Mesenchymal stem cell (in vitro differentiated cells and primary cell): ENCODE data around the gene SYNM.

ENCODE experiments used
- DNase-seq: peaks from one replicate; pipeline ENCODE4 v3.0.0-alpha.2; 2013
- H2AFZ ChIP-seq: one replicate; pipeline ENCODE4 v1.6.1; 2013; ENCODE audit warnings: low read depth, mild to moderate bottlenecking, control low read depth, inconsistent platforms, low read length, moderate library complexity
- H2AK5ac ChIP-seq: 2 replicates; pipeline ENCODE4 v1.6.1; 2013; ENCODE audit warnings: low read length, moderate library complexity, mild to moderate bottlenecking, inconsistent platforms; ENCODE audit not compliant: severe bottlenecking
- H2BK120ac ChIP-seq: one replicate; pipeline ENCODE4 v1.6.1; 2013; ENCODE audit warnings: low read depth, mild to moderate bottlenecking, inconsistent platforms, low read length, moderate library complexity
- H2BK12ac ChIP-seq, 2 experiments: one replicate each; pipeline ENCODE4 v1.6.1; 2013; ENCODE audit warnings: inconsistent platforms in 2 of 2, low read length in 2 of 2, mild to moderate bottlenecking in 2 of 2, moderate library complexity in 2 of 2, control low read depth in 1 of 2
- H2BK15ac ChIP-seq: one replicate; pipeline ENCODE4 v1.6.1; 2013; ENCODE audit warnings: mild to moderate bottlenecking, low read depth, inconsistent platforms; ENCODE audit not compliant: poor library complexity, severe bottlenecking
- H2BK5ac ChIP-seq: 2 replicates; pipeline ENCODE4 v1.6.1; 2013; ENCODE audit warnings: low read depth, mild to moderate bottlenecking, low read length, control low read depth, inconsistent platforms; ENCODE audit not compliant: poor library complexity, severe bottlenecking
- H3K14ac ChIP-seq, 2 experiments: one replicate each; pipeline ENCODE4 v1.6.1; 2013; ENCODE audit warnings: inconsistent platforms in 2 of 2, low read length in 2 of 2, control low read depth in 1 of 2, mild to moderate bottlenecking in 1 of 2, moderate library complexity in 1 of 2
- H3K18ac ChIP-seq, 2 experiments: one replicate each; pipeline ENCODE4 v1.6.1; 2013; ENCODE audit warnings: inconsistent platforms in 2 of 2, low read length in 2 of 2, control low read depth in 1 of 2, low read depth in 1 of 2, mild to moderate bottlenecking in 1 of 2
- H3K23ac ChIP-seq, 2 experiments: one replicate each; pipeline ENCODE4 v1.6.1; 2013; ENCODE audit warnings: inconsistent platforms in 2 of 2, low read length in 2 of 2, mild to moderate bottlenecking in 2 of 2, moderate library complexity in 2 of 2, control low read depth in 1 of 2
- H3K27ac ChIP-seq: 2 replicates; pipeline ENCODE4 v1.5.1; 2013; ENCODE audit warnings: mild to moderate bottlenecking, moderate library complexity, low read length, control low read depth, inconsistent platforms; ENCODE audit not compliant: poor library complexity, severe bottlenecking
- H3K27me3 ChIP-seq, 2 experiments: 2 replicates each; pipeline versions ENCODE4 v1.6.1 to v1.7.0; 2013; ENCODE audit warnings: low read length in 2 of 2, mild to moderate bottlenecking in 2 of 2, moderate library complexity in 2 of 2, control low read depth in 1 of 2, inconsistent platforms in 1 of 2; ENCODE audit not compliant: control insufficient read depth in 1 of 2, insufficient read depth in 1 of 2
- H3K36me3 ChIP-seq, 2 experiments: 2 replicates each; pipeline versions ENCODE4 v1.6.1 to v1.7.0; 2013; ENCODE audit warnings: low read length in 2 of 2, control low read depth in 1 of 2, inconsistent platforms in 1 of 2, low read depth in 1 of 2, mild to moderate bottlenecking in 1 of 2; ENCODE audit not compliant: insufficient read depth in 2 of 2, control insufficient read depth in 1 of 2
- H3K4ac ChIP-seq, 2 experiments: one replicate each; pipeline ENCODE4 v1.6.1; 2013; ENCODE audit warnings: inconsistent platforms in 2 of 2, low read length in 2 of 2, mild to moderate bottlenecking in 2 of 2, moderate library complexity in 2 of 2, control low read depth in 1 of 2, low read depth in 1 of 2
- H3K4me1 ChIP-seq: 2 replicates; pipeline ENCODE4 v1.6.1; 2013; ENCODE audit warnings: low read depth, low read length, control low read depth; ENCODE audit not compliant: control insufficient read depth, insufficient read depth
- H3K4me2 ChIP-seq: 2 replicates; pipeline ENCODE4 v1.6.1; 2013; ENCODE audit warnings: low read length, mild to moderate bottlenecking, inconsistent platforms; ENCODE audit not compliant: poor library complexity, severe bottlenecking
- H3K4me3 ChIP-seq, 2 experiments: 2 replicates each; pipeline versions ENCODE4 v1.5.1 to v1.7.0; 2013; ENCODE audit warnings: low read length in 2 of 2, mild to moderate bottlenecking in 2 of 2, control low read depth in 1 of 2, low read depth in 1 of 2; ENCODE audit not compliant: insufficient read depth in 1 of 2
- H3K79me1 ChIP-seq: replicated peaks from 2 replicates; pipeline ENCODE4 v1.6.1; 2013; ENCODE audit warnings: mild to moderate bottlenecking, control low read depth, low read length, inconsistent platforms; ENCODE audit not compliant: poor library complexity, severe bottlenecking
- H3K9ac ChIP-seq: 2 replicates; pipeline ENCODE4 v1.7.0; 2013; ENCODE audit warnings: mild to moderate bottlenecking, low read length, moderate library complexity
- H3K9me3 ChIP-seq: 2 replicates; pipeline ENCODE4 v1.7.0; 2013; ENCODE audit warnings: mild to moderate bottlenecking, low read length; ENCODE audit not compliant: control insufficient read depth
- H4K8ac ChIP-seq: one replicate; pipeline ENCODE4 v1.6.1; 2013; ENCODE audit warnings: inconsistent platforms, mild to moderate bottlenecking, low read length, moderate library complexity
- H4K91ac ChIP-seq: one replicate; pipeline ENCODE4 v1.6.1; 2013; ENCODE audit warnings: mild to moderate bottlenecking, low read length, inconsistent platforms
- WGBS: methylation state at CpG from one replicate; pipeline ENCODE4 v1.1.7; 2013; ENCODE audit warnings: mixed read lengths; 5-methylcytosine and 5-hydroxymethylcytosine counted together

The SYNM gene

DNA sequence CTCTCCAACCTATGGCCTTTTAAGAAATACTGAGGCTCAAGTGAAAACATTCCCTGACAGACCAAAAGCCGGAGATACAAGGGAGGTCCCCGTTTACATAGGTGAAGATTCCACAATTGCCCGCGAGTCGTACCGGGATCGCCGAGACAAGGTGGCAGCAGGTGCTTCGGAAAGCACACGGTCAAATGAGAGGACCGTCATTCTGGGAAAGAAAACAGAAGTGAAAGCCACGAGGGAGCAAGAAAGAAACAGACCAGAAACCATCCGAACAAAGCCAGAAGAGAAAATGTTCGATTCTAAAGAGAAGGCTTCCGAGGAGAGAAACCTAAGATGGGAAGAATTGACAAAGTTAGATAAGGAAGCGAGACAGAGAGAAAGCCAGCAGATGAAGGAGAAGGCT lies 24.8 kb downstream of the SYNM start:
- 99% methylated on average over 16 of the region's 16 CpGs for WGBS
- H3K4me3 ChIP-seq, result no peak overlapping the region
- H2BK5ac ChIP-seq, result peak overlapping the region; percentile 47
- no peak overlapping the region for H3K14ac ChIP-seq
- no peak overlapping the region for H3K27ac ChIP-seq
- no peak overlapping the region for H3K9ac ChIP-seq
- H3K9me3 ChIP-seq, result no peaks in the 10 kb centered on the region
- H2AK5ac ChIP-seq, result no peak overlapping the region
- H3K4me2 ChIP-seq, result no peak overlapping the region
- no peak overlapping the region for H2AFZ ChIP-seq
- H3K4me1 ChIP-seq, result peaks cover 29% of the 10 kb centered on the region
- no peaks in the 10 kb centered on the region for H3K27me3 ChIP-seq
- no peak overlapping the region for H4K8ac ChIP-seq
- no peak for DNase-seq
- no peak overlapping the region for H3K18ac ChIP-seq
- H3K79me1 ChIP-seq, result peaks cover 3% of the 10 kb centered on the region
- H2BK15ac ChIP-seq, result no peak overlapping the region
- H3K23ac ChIP-seq, result no peak overlapping the region
- no peak overlapping the region for H4K91ac ChIP-seq
- no peak overlapping the region for H2BK12ac ChIP-seq
- H2BK120ac ChIP-seq, result no peak overlapping the region
- H3K36me3 ChIP-seq, result peaks cover 31% of the 10 kb centered on the region in 2 experiments
- H3K4ac ChIP-seq, result no peak overlapping the region

DNA sequence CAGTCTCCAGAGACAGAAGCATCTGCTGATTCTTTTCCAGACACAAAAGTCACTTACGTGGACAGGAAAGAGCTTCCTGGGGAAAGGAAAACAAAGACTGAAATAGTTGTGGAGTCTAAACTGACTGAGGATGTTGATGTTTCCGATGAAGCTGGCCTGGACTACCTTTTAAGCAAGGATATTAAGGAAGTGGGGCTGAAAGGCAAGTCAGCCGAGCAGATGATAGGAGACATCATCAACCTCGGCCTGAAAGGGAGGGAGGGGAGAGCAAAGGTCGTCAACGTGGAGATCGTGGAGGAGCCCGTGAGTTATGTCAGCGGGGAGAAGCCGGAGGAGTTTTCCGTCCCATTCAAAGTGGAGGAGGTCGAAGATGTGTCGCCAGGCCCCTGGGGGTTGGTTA lies 25.4 kb downstream of the SYNM start:
- Histone ChIP-seq H2BK12ac (no peak overlapping the region), H3K27ac (no peak overlapping the region), H3K9ac (no peak overlapping the region), H4K91ac (no peak overlapping the region), H2BK120ac (no peak overlapping the region), H3K9me3 (no peaks in the 10 kb centered on the region), H2AFZ (no peak overlapping the region), H3K4ac (no peak overlapping the region), H3K27me3 (no peaks in the 10 kb centered on the region), H3K79me1 (peaks cover 3% of the 10 kb centered on the region), H4K8ac (no peak overlapping the region), H2BK15ac (no peak overlapping the region), H3K4me2 (no peak overlapping the region), H2AK5ac (no peak overlapping the region), H3K14ac (no peak overlapping the region), H3K36me3 (peaks cover 31 to 34% of the 10 kb centered on the region in 2 experiments), H3K4me3 (no peak overlapping the region), H3K4me1 (peaks cover 23% of the 10 kb centered on the region), H3K18ac (no peak overlapping the region), H2BK5ac (no peak overlapping the region), H3K23ac (no peak overlapping the region)
- 79% methylated on average over 13 of the region's 13 CpGs for WGBS
- DNase-seq, result no peak

DNA sequence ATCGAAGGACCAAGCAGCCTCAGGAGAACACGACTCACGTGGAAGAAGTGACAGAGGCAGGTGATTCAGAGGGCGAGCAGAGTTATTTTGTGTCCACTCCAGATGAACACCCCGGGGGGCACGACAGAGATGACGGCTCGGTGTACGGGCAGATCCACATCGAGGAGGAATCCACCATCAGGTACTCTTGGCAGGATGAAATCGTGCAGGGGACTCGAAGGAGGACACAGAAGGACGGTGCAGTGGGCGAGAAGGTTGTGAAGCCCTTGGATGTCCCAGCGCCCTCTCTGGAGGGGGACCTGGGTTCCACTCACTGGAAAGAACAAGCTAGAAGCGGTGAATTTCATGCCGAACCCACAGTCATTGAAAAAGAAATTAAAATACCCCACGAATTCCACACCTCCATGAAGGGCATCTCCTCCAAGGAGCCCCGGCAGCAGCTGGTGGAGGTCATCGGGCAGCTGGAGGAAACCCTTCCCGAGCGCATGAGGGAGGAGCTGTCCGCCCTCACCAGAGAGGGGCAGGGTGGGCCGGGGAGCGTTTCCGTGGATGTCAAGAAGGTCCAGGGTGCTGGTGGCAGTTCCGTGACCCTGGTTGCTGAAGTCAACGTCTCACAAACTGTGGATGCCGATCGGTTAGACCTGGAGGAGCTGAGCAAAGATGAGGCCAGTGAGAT lies 26.0 kb downstream of the SYNM start:
- no peak overlapping the region for H2BK120ac ChIP-seq
- H3K23ac ChIP-seq, result no peak overlapping the region
- peaks cover 31 to 34% of the 10 kb centered on the region in 2 experiments for H3K36me3 ChIP-seq
- H2BK12ac ChIP-seq, result no peak overlapping the region
- no peak overlapping the region for H2BK5ac ChIP-seq
- H3K79me1 ChIP-seq, result peaks cover 3% of the 10 kb centered on the region
- H3K9me3 ChIP-seq, result no peaks in the 10 kb centered on the region
- no peak overlapping the region for H3K9ac ChIP-seq
- no peak overlapping the region for H2AFZ ChIP-seq
- no peak overlapping the region for H3K4me3 ChIP-seq
- no peak overlapping the region for H3K18ac ChIP-seq
- no peaks in the 10 kb centered on the region for H3K27me3 ChIP-seq
- H4K91ac ChIP-seq, result no peak overlapping the region
- no peak for DNase-seq
- no peak overlapping the region for H3K4me2 ChIP-seq
- H4K8ac ChIP-seq, result no peak overlapping the region
- no peak overlapping the region for H2AK5ac ChIP-seq
- H3K4ac ChIP-seq, result no peak overlapping the region
- H3K14ac ChIP-seq, result no peak overlapping the region
- 95% methylated on average over 30 of the region's 30 CpGs for WGBS
- H3K27ac ChIP-seq, result no peak overlapping the region
- no peak overlapping the region for H2BK15ac ChIP-seq
- peaks cover 17% of the 10 kb centered on the region for H3K4me1 ChIP-seq

DNA sequence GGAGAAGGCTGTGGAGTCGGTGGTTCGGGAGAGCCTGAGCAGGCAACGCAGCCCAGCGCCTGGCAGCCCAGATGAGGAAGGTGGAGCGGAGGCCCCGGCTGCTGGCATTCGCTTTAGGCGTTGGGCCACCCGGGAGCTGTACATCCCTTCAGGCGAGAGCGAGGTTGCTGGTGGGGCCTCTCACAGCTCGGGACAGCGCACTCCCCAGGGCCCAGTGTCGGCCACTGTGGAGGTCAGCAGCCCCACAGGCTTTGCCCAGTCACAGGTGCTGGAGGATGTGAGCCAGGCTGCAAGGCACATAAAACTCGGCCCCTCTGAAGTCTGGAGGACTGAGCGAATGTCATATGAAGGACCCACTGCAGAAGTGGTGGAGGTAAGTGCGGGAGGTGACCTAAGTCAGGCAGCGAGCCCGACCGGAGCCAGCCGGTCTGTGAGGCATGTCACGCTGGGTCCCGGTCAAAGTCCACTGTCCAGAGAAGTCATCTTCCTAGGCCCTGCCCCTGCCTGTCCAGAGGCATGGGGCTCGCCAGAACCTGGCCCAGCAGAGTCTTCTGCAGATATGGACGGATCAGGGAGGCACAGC lies 26.7 kb downstream of the SYNM start:
- Histone ChIP-seq H3K9ac (no peak overlapping the region), H3K4ac (no peak overlapping the region), H3K4me1 (peaks cover 12% of the 10 kb centered on the region), H3K23ac (no peak overlapping the region), H3K79me1 (no peaks in the 10 kb centered on the region), H4K91ac (no peak overlapping the region), H2AFZ (no peak overlapping the region), H3K36me3 (peaks cover 31 to 37% of the 10 kb centered on the region in 2 experiments), H2AK5ac (no peak overlapping the region), H2BK12ac (no peak overlapping the region), H3K4me3 (no peak overlapping the region), H2BK5ac (no peak overlapping the region), H2BK15ac (no peak overlapping the region), H3K4me2 (no peak overlapping the region), H3K27ac (no peak overlapping the region), H2BK120ac (no peak overlapping the region), H3K18ac (no peak overlapping the region), H3K27me3 (no peaks in the 10 kb centered on the region), H3K9me3 (no peaks in the 10 kb centered on the region), H3K14ac (no peak overlapping the region), H4K8ac (no peak overlapping the region)
- no peak for DNase-seq
- 95% methylated on average over 25 of the region's 25 CpGs for WGBS
